OCI-LY7 (cell line): Measurements from ENCODE around the gene LGSN. TPM values are rescaled to one million over a fixed set of nuclear protein-coding genes. Genes with fewer than 3 reads are reported as not detected.

Experiments
- BruUV-seq: library from RNA; stranded (reverse); fragments of 400-500 nt; replicated peaks from 2 replicates; lab custom pipeline; 2021; lab: Mats Ljungman, UMichigan
- CTCF ChIA-PET: fragments of 300-600 bp; sonication (Branson Sonifier 250); formaldehyde crosslinking; loops from one replicate; lab custom pipeline; 2022; ENCODE audit warnings: antibody characterized with exemption; ENCODE audit not compliant: unreplicated experiment; lab: Charles Lee
- POLR2A ChIA-PET: fragments of 300-600 bp; sonication (Branson Sonifier 250); formaldehyde crosslinking; loops from one replicate; lab custom pipeline; 2022; ENCODE audit warnings: antibody characterized with exemption; lab: Charles Lee
- DNase-seq: peaks from one replicate; pipeline ENCODE4 v3.0.0-alpha.2; 2015; ENCODE audit warnings: low spot score
- H2AFZ ChIP-seq: fragments of 200-600 bp; sonication (generic), shearing (Covaris generic); 2 replicates; pipeline ENCODE4 v1.6.1; 2014; ENCODE audit warnings: mild to moderate bottlenecking, antibody characterized with exemption, low read length, moderate library complexity
- H3K27ac ChIP-seq: fragments of 200-600 bp; sonication (generic); 2 replicates; pipeline ENCODE4 v1.5.1; 2014; ENCODE audit warnings: mixed run types, low read depth, mild to moderate bottlenecking, moderate library complexity, low read length, inconsistent platforms; ENCODE audit not compliant: poor library complexity, severe bottlenecking
- H3K36me3 ChIP-seq: fragments of 200-600 bp; sonication (generic); 2 replicates; pipeline ENCODE4 v1.6.1; 2014; ENCODE audit warnings: mild to moderate bottlenecking, antibody characterized with exemption, low read length, moderate library complexity, mixed read lengths; ENCODE audit not compliant: insufficient read depth
- H3K4me1 ChIP-seq: fragments of 200-600 bp; sonication (generic); 2 replicates; pipeline ENCODE4 v1.5.1; 2014; ENCODE audit warnings: mild to moderate bottlenecking, low read length; ENCODE audit not compliant: insufficient read depth, poor library complexity, severe bottlenecking
- H3K4me2 ChIP-seq: fragments of 200-600 bp; sonication (generic); 2 replicates; pipeline ENCODE4 v1.6.1; 2014; ENCODE audit warnings: mild to moderate bottlenecking, low read length
- H3K4me3 ChIP-seq: fragments of 200-600 bp; sonication (generic); 2 replicates; pipeline ENCODE4 v1.5.1; 2014; ENCODE audit warnings: mild to moderate bottlenecking, low read depth, low read length; ENCODE audit not compliant: poor library complexity, severe bottlenecking
- H3K79me2 ChIP-seq: fragments of 200-600 bp; sonication (generic); 2 replicates; pipeline ENCODE4 v1.6.1; 2016; ENCODE audit warnings: low read depth, mild to moderate bottlenecking, low read length, moderate library complexity, mixed read lengths; ENCODE audit not compliant: insufficient read depth
- H3K9me2 ChIP-seq: fragments of 200-600 bp; sonication (generic); 2 replicates; pipeline ENCODE4 v1.6.1; 2016; ENCODE audit warnings: mild to moderate bottlenecking, low read length, mixed read lengths; ENCODE audit not compliant: insufficient read depth
- H3K9me3 ChIP-seq: fragments of 200-600 bp; sonication (generic); 2 replicates; pipeline ENCODE4 v1.6.1; 2014; ENCODE audit warnings: mild to moderate bottlenecking, mixed run types, low read length, mixed read lengths
- H4K20me1 ChIP-seq: fragments of 200-600 bp; sonication (generic); 2 replicates; pipeline ENCODE4 v1.6.1; 2014; ENCODE audit warnings: mild to moderate bottlenecking, antibody characterized with exemption, low read length, moderate library complexity, mixed read lengths; ENCODE audit not compliant: insufficient read depth
- CTCF ChIP-seq: fragments of 200-600 bp; sonication (generic); conservative IDR thresholded peaks from 2 replicates; pipeline ENCODE4 v1.5.1; 2014; ENCODE audit warnings: mild to moderate bottlenecking, antibody characterized with exemption, low read length, moderate library complexity, mixed read lengths
- EZH2phosphoT487 ChIP-seq: fragments of 200-600 bp; sonication (generic); IDR thresholded peaks from 2 replicates; pipeline ENCODE4 v1.6.1; 2018; ENCODE audit warnings: low read depth, borderline replicate concordance, mild to moderate bottlenecking, mixed run types, antibody characterized with exemption, low read length, moderate library complexity, mixed read lengths
- intact Hi-C: fragments of 100-400 bp; cut with micrococcal nuclease; formaldehyde crosslinking; loops from one replicate; pipeline ENCODE4 v1.10.0; 2022; ENCODE audit not compliant: unreplicated experiment
- total RNA-seq, 2 experiments: library from RNA; depleted of rRNA in 1 of 2; stranded (reverse); fragments of >200 nt in 1 of 2; shearing (Covaris generic) in 1 of 2; gene quantifications; 2 replicates each; pipeline ENCODE4 v1.2.3, GENCODE V29; 2014 to 2022

Gene LGSN
- total RNA-seq, 2 experiments from 2014 or later, result 0.25 to 0.76 TPM

- Histone ChIP-seq H3K4me3 (peak overlapping the region; percentile 48), H2AFZ (peak overlapping the region; percentile 63; the same call in 1 of the 2 replicates), H3K9me2 (no peaks in the 10 kb centered on the region), H3K36me3 (no peaks in the 10 kb centered on the region), H3K27ac (peak overlapping the region; percentile 55), H4K20me1 (no peaks in the 10 kb centered on the region), H3K4me1 (peaks cover 23% of the 10 kb centered on the region), H3K9me3 (no peaks in the 10 kb centered on the region; the same call in 1 of the 2 replicates), H3K79me2 (no peaks in the 10 kb centered on the region), H3K4me2 (peak overlapping the region; percentile 72)
- ChIA-PET POLR2A (interaction anchor here (1.0 to 2.0 kb wide), 7 partner anchors 8 to 337 kb away, joined by 3 to 6 read pairs (median 3); no protein-coding TSS in a partner anchor), CTCF (interaction anchor here (0.6 to 2.2 kb wide), 7 partner anchors 40 to 451 kb away, joined by 3 to 9 read pairs (median 4); no protein-coding TSS in a partner anchor)
- TF ChIP-seq EZH2phosphoT487 (no peak), CTCF (peak; percentile 82)
- DNase-seq, result peak; percentile 41
- no TSS peak for BruUV-seq
- intact Hi-C loops, result loop anchor here (1.0 to 2.0 kb wide), 4 partner anchors 89 to 451 kb away; no protein-coding TSS in a partner anchor
These were observed 32.3 kb upstream of the LGSN start for GRCh38 chr6:63352069-63352543.

- TF ChIP-seq CTCF (no peak), EZH2phosphoT487 (no peak)
- Histone ChIP-seq H3K4me2 (no peak overlapping the region), H3K9me3 (no peaks in the 10 kb centered on the region), H3K79me2 (no peaks in the 10 kb centered on the region), H3K4me1 (peaks cover 23% of the 10 kb centered on the region), H4K20me1 (no peaks in the 10 kb centered on the region), H3K27ac (no peak overlapping the region), H2AFZ (no peak overlapping the region), H3K9me2 (no peaks in the 10 kb centered on the region), H3K4me3 (no peak overlapping the region), H3K36me3 (no peaks in the 10 kb centered on the region)
- no peak for DNase-seq
- ChIA-PET CTCF (no interaction called here), POLR2A (interaction anchor here (0.6 to 2.4 kb wide), 5 partner anchors 10 to 457 kb away, joined by 3 to 8 read pairs (median 3); no protein-coding TSS in a partner anchor)
- intact Hi-C loops, result no loop called here
- no TSS peak for BruUV-seq
These were observed 29.6 kb upstream of the LGSN start for GRCh38 chr6:63349401-63349800.

GRCh38 chr6:63348836-63349235 is 29.1 kb upstream of the LGSN start:
- Histone ChIP-seq H3K27ac (no peak overlapping the region), H2AFZ (no peak overlapping the region), H3K4me3 (no peak overlapping the region), H3K9me2 (no peaks in the 10 kb centered on the region), H3K4me2 (no peak overlapping the region), H3K9me3 (no peaks in the 10 kb centered on the region), H4K20me1 (no peaks in the 10 kb centered on the region), H3K36me3 (no peaks in the 10 kb centered on the region), H3K4me1 (peaks cover 21% of the 10 kb centered on the region), H3K79me2 (no peaks in the 10 kb centered on the region)
- ChIA-PET CTCF (no interaction called here), POLR2A (interaction anchor here (0.6 to 2.4 kb wide), 6 partner anchors 21 to 1636 kb away, joined by 3 to 8 read pairs (median 4); no protein-coding TSS in a partner anchor)
- intact Hi-C loops, result no loop called here
- DNase-seq, result no peak
- TF ChIP-seq CTCF (no peak), EZH2phosphoT487 (no peak)
- BruUV-seq, result no TSS peak
